Measurements from ENCODE around the gene NDUFA5.
A peak's percentile ranks its signal among the peaks of the same experiment; 100 is the strongest.
"Not testable (repeated sequence)": the region's sequence is repeated elsewhere in the genome, so short reads cannot be mapped to it uniquely, and the experiment has no call there.

The NDUFA5 gene

DNA sequence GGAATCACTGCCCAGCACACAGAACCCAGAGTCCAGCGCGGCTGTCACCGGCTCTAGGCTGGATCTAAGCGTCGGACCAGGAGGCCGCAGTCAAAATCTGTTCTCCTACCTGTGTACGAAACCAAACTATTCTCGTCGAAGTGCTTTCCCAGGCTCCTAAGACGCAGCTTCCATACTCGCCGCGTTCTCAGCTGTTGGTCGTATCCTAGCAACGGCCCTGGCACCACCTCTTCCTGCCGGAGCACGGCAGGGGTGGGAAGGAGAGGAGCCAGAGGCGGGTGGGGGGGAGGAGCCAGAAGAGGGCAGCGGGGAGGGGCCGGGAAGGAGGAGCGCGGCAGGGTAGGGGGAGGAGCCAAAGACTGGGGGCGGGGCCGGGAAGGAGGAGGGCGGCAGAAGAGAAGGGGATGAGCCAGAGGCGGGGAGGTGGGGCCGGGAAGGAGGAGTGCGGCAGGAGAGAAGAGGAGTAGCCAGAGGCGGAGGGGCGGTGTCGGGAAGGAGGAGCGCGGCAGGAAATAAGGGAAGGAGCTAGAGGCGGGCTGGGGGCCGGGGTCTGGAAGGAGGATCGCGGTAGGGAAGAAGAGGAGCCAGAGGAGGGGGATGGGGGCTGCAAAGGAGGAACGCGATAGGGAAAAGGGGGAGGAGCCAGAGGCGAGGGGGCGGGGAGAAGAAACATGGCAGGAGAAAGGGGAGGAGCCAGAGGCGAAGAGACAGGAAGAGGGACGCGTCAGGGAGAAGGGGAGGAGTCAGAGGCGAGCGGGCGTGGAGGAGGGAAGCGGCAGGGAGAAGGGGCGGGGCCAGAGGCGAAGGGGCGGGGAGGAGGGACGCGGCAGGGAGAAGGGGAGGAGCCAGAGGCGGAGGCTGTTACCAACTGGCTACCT lies 23.0 kb downstream of the NDUFA5 start, which contains the start of gene IQUB:
IQUB (minus strand) TSS at position 213 of the 878 bp plus-strand sequence. CDS start 22,255 bp downstream, outside the sequence.
- peak within 1 kb of the TSS; percentile 58 for H3K4me3 ChIP-seq (ENCODE audit: low read depth, low read length)
- peak; percentile 96 for DNase-seq (ENCODE audit: low read depth)
- TF ChIP-seq POLR2A (IDR thresholded peaks at IDR 0.05; ENCODE audit: extremely low read depth, insufficient read length) (peak; percentile 58), MYC (IDR thresholded peaks at IDR 0.05; ENCODE audit: low read depth, low read length) (no peak)

GRCh38 chr7:123533929-123534382 lies 23.7 kb downstream of the NDUFA5 start:
- TF ChIP-seq POLR2A (IDR thresholded peaks at IDR 0.05; ENCODE audit: extremely low read depth, insufficient read length), result no peak
- no peak for TF ChIP-seq MYC (IDR thresholded peaks at IDR 0.05; ENCODE audit: low read depth, low read length)
- TF ChIP-seq MAX (IDR thresholded peaks at IDR 0.05; ENCODE audit: low read depth, low read length), result no peak
- TF ChIP-seq CTCF (IDR thresholded peaks at IDR 0.05; ENCODE audit: low read depth, low read length), result no peak
- DNase-seq (ENCODE audit: low read depth), result no peak
- peak overlapping the region; percentile 58 for H3K4me3 ChIP-seq (ENCODE audit: low read depth, low read length)

- H3K4me3 ChIP-seq (ENCODE audit: low read depth, low read length), result no peak overlapping the region
- no peak for TF ChIP-seq POLR2A (IDR thresholded peaks at IDR 0.05; ENCODE audit: extremely low read depth, insufficient read length)
- TF ChIP-seq MAX (IDR thresholded peaks at IDR 0.05; ENCODE audit: low read depth, low read length), result no peak
- TF ChIP-seq MYC (IDR thresholded peaks at IDR 0.05; ENCODE audit: low read depth, low read length), result no peak
- no peak for TF ChIP-seq CTCF (IDR thresholded peaks at IDR 0.05; ENCODE audit: low read depth, low read length)
- DNase-seq (ENCODE audit: low read depth), result no peak
These were observed 24.1 kb downstream of the NDUFA5 start for GRCh38 chr7:123533553-123533917.

GRCh38 chr7:123532788-123533552 lies 24.6 kb downstream of the NDUFA5 start:
- H3K4me3 ChIP-seq (ENCODE audit: low read depth, low read length), result peak overlapping the region; percentile 39
- peak; percentile 64 for DNase-seq (ENCODE audit: low read depth)

- peak overlapping the region; percentile 25 for H3K4me3 ChIP-seq (ENCODE audit: low read depth, low read length)
- DNase-seq (ENCODE audit: low read depth), result not testable (repeated sequence)
These were observed 25.3 kb downstream of the NDUFA5 start for GRCh38 chr7:123532343-123532742.

DNA sequence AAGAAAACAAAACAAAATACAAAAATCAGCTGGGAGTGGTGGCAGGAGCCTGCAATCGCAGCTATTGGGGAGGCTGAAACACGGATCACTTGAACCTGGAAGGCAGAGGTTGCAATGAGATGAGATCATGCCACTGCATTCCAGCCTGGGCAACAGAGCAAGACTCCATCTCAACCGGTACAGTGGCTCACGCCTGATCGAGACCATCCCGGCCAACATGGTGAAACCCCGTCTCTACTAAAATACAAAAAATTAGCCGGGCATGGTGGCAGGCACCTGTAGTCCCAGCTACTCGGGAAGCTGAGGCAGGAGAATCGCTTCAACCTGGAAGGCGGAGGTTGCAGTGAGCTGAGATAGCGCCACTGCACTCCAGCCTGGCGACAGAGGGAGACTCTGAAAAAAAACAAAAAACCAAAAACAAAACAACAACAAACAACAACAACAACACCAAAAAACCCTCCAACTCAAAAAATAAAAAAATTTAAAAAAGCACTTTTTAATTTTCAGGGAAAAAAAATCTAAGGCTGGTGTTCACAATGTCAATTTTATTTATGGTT lies 27.5 kb downstream of the NDUFA5 start:
- DNase-seq (ENCODE audit: low read depth); H3K4me3 ChIP-seq (ENCODE audit: low read depth, low read length): not testable (repeated sequence)

- no peak overlapping the region for H3K4me3 ChIP-seq (ENCODE audit: low read depth, low read length)
- TF ChIP-seq CTCF (IDR thresholded peaks at IDR 0.05; ENCODE audit: low read depth, low read length) (no peak), MAX (IDR thresholded peaks at IDR 0.05; ENCODE audit: low read depth, low read length) (no peak), MYC (IDR thresholded peaks at IDR 0.05; ENCODE audit: low read depth, low read length) (no peak), POLR2A (IDR thresholded peaks at IDR 0.05; ENCODE audit: extremely low read depth, insufficient read length) (no peak)
- DNase-seq (ENCODE audit: low read depth), result no peak
These were observed 29.4 kb downstream of the NDUFA5 start for GRCh38 chr7:123528265-123528664.

DNA sequence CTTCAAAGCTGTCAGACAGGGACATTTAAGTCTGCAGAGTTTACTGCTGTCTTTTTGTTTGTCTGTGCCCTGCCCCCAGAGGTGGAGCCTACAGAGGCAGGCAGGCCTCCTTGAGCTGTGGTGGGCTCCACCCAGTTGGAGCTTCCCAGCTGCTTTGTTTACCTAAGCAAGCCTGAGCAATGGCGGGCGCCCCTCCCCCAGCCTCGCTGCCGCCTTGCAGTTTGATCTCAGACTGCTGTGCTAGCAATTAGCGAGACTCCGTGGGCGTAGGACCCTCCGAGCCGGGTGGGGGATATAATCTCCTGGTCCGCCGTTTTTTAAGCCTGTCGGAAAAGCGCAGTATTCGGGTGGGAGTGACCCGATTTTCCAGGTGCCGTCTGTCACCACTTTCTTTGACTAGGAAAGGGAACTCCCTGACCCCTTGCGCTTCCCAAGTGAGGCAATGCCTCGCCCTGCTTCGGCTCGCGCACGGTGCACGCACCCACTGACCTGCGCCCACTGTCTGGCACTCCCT lies 29.8 kb downstream of the NDUFA5 start:
- H3K4me3 ChIP-seq (ENCODE audit: low read depth, low read length); DNase-seq (ENCODE audit: low read depth): not testable (repeated sequence)

GRCh38 chr7:123526533-123526932 lies 31.1 kb downstream of the NDUFA5 start:
- not testable (repeated sequence) for DNase-seq (ENCODE audit: low read depth); H3K4me3 ChIP-seq (ENCODE audit: low read depth, low read length)

Data from NB4 (cell line).